Endothelial cell (in vitro differentiated cells): ENCODE data around the gene GBF1. TPM values are rescaled to one million over a fixed set of nuclear protein-coding genes. Genes with fewer than 3 reads are reported as not detected.

Experiments used
- DNase-seq: peaks from one replicate; pipeline ENCODE4 v3.0.0; 2021; ENCODE audit warnings: low spot score
- H3K27ac Mint-ChIP-seq: one replicate; pipeline ENCODE4 v1.8.0; 2021; ENCODE audit warnings: mixed read lengths, inconsistent platforms; ENCODE audit not compliant: unreplicated experiment
- H3K27me3 Mint-ChIP-seq: one replicate; pipeline ENCODE4 v1.8.0; 2021; ENCODE audit warnings: mild to moderate bottlenecking, moderate library complexity, mixed read lengths, inconsistent platforms; ENCODE audit not compliant: unreplicated experiment
- H3K36me3 Mint-ChIP-seq: one replicate; pipeline ENCODE4 v1.8.0; 2021; ENCODE audit warnings: mild to moderate bottlenecking, low read depth, mixed read lengths, inconsistent platforms; ENCODE audit not compliant: unreplicated experiment
- H3K4me1 Mint-ChIP-seq: one replicate; pipeline ENCODE4 v1.8.0; 2021; ENCODE audit warnings: mild to moderate bottlenecking, mixed read lengths, inconsistent platforms; ENCODE audit not compliant: unreplicated experiment
- H3K4me3 Mint-ChIP-seq: one replicate; pipeline ENCODE4 v1.8.0; 2021; ENCODE audit warnings: mild to moderate bottlenecking, mixed read lengths, inconsistent platforms; ENCODE audit not compliant: unreplicated experiment
- H3K9me3 Mint-ChIP-seq: one replicate; pipeline ENCODE4 v1.8.0; 2021; ENCODE audit warnings: mixed read lengths, inconsistent platforms; ENCODE audit not compliant: unreplicated experiment
- CTCF ChIP-seq: fragments of 200-600 bp; sonication (generic); IDR thresholded peaks from one replicate; pipeline ENCODE4 v1.5.0; 2021; ENCODE audit warnings: antibody characterized with exemption; ENCODE audit not compliant: unreplicated experiment
- total RNA-seq: library from RNA; stranded (reverse); fragmentation: NEBNext Ultra II Directional; extraction: Animal tissue kit (Norgen Biotek cat#: 25700); gene quantifications from one replicate; pipeline ENCODE4 v1.2.1, GENCODE V29; 2021; ENCODE audit not compliant: unreplicated experiment

GBF1 gene
- total RNA-seq, 1 donor from 2014 or later, result 45.1 TPM

- Mint-ChIP-seq H3K27ac (no peak overlapping the region), H3K9me3 (no peaks in the 10 kb centered on the region), H3K4me3 (no peak overlapping the region), H3K36me3 (peaks cover 3% of the 10 kb centered on the region), H3K4me1 (peaks cover 6% of the 10 kb centered on the region), H3K27me3 (peaks cover 7% of the 10 kb centered on the region)
- TF ChIP-seq CTCF, result no peak
- no peak for DNase-seq
Observed at GRCh38 chr10:102220612-102221011, 24.7 kb upstream of the GBF1 start.

- no peak overlapping the region for H3K4me3 Mint-ChIP-seq
- H3K4me1 Mint-ChIP-seq, result peaks cover 10% of the 10 kb centered on the region
- H3K36me3 Mint-ChIP-seq, result peaks cover 5% of the 10 kb centered on the region
- no peak overlapping the region for H3K27ac Mint-ChIP-seq
- no peaks in the 10 kb centered on the region for H3K9me3 Mint-ChIP-seq
- no peak for DNase-seq
- TF ChIP-seq CTCF, result no peak
- H3K27me3 Mint-ChIP-seq, result peaks cover 19% of the 10 kb centered on the region
Observed at GRCh38 chr10:102222797-102223196, 22.5 kb upstream of the GBF1 start.

GRCh38 chr10:102225646-102226541 is 19.4 kb upstream of the GBF1 start, which contains the start of gene ELOVL3:
ELOVL3 (plus strand) TSS chr10:102226299; CDS start chr10:102226549, 250 bp downstream.
- Mint-ChIP-seq H3K27me3 (peaks cover 29% of the 10 kb centered on the region), H3K36me3 (peaks cover 12% of the 10 kb centered on the region), H3K4me1 (peaks cover 10% of the 10 kb centered on the region), H3K27ac (peak within 1 kb of the TSS; percentile 90), H3K9me3 (no peaks in the 10 kb centered on the region), H3K4me3 (peak within 1 kb of the TSS; percentile 71)
- no peak for TF ChIP-seq CTCF
- peak; percentile 87 for DNase-seq

GRCh38 chr10:102226542-102226870 is 18.8 kb upstream of the GBF1 start:
- Mint-ChIP-seq H3K36me3 (peaks cover 12% of the 10 kb centered on the region), H3K9me3 (no peaks in the 10 kb centered on the region), H3K4me3 (peak overlapping the region; percentile 63), H3K4me1 (peaks cover 10% of the 10 kb centered on the region), H3K27me3 (peaks cover 29% of the 10 kb centered on the region), H3K27ac (no peak overlapping the region)
- TF ChIP-seq CTCF, result no peak
- no peak for DNase-seq

- H3K9me3 Mint-ChIP-seq, result no peaks in the 10 kb centered on the region
- TF ChIP-seq CTCF, result no peak
Observed at GRCh38 chr10:102227050-102227449, 18.3 kb upstream of the GBF1 start.

More at GRCh38 chr10:102227050-102227449, 18.3 kb upstream of the GBF1 start:
- H3K4me3 Mint-ChIP-seq, result no peak overlapping the region
- peaks cover 12% of the 10 kb centered on the region for H3K36me3 Mint-ChIP-seq
- H3K27ac Mint-ChIP-seq, result no peak overlapping the region
- H3K4me1 Mint-ChIP-seq, result peaks cover 10% of the 10 kb centered on the region
- DNase-seq, result no peak
- peaks cover 31% of the 10 kb centered on the region for H3K27me3 Mint-ChIP-seq
